GM12873 (cell line): ENCODE results near the gene CDNF.
A peak's percentile ranks its signal among the peaks of the same experiment; 100 is the strongest.

Source experiments
- CTCF ChIP-seq: IDR thresholded peaks from 2 replicates; pipeline ENCODE4 v1.5.1; 2012; ENCODE audit warnings: low read depth, mild to moderate bottlenecking, moderate library complexity, low read length, control low read depth; ENCODE audit not compliant: insufficient read depth; ENCODE audit errors: missing control alignments

The CDNF gene

GRCh38 chr10:14806318-14806717, 31.5 kb downstream of the CDNF start:
- no peak for TF ChIP-seq CTCF

- TF ChIP-seq CTCF, result no peak
Measured at GRCh38 chr10:14803827-14804226, 34.0 kb downstream of the CDNF start.

- peak; percentile 8 for TF ChIP-seq CTCF
Measured at GRCh38 chr10:14801723-14802122, 36.1 kb downstream of the CDNF start.

- no peak for TF ChIP-seq CTCF
Measured at GRCh38 chr10:14800397-14800796, 37.4 kb downstream of the CDNF start.

- no peak for TF ChIP-seq CTCF
Measured at GRCh38 chr10:14798636-14799035, 39.2 kb downstream of the CDNF start.

GRCh38 chr10:14787938-14788337, 49.9 kb downstream of the CDNF start:
- TF ChIP-seq CTCF, result no peak

- no peak for TF ChIP-seq CTCF
Measured at GRCh38 chr10:14784459-14785055, 53.3 kb downstream of the CDNF start.
